GM19239 (cell line): Measurements from ENCODE around the gene KCNAB1.
"Not testable (repeated sequence)": the region's sequence is repeated elsewhere in the genome, so short reads cannot be mapped to it uniquely, and the experiment has no call there.

Source experiments
- DNase-seq: peaks from one replicate; pipeline ENCODE4 v3.0.0; 2011; ENCODE audit warnings: low spot score; ENCODE audit not compliant: insufficient read length
- FAIRE-seq: peaks from 2 replicates; lab custom pipeline; 2011; peaks lifted over from hg19 to GRCh38; lab: Jason Lieb, UNC

The KCNAB1 gene

DNA sequence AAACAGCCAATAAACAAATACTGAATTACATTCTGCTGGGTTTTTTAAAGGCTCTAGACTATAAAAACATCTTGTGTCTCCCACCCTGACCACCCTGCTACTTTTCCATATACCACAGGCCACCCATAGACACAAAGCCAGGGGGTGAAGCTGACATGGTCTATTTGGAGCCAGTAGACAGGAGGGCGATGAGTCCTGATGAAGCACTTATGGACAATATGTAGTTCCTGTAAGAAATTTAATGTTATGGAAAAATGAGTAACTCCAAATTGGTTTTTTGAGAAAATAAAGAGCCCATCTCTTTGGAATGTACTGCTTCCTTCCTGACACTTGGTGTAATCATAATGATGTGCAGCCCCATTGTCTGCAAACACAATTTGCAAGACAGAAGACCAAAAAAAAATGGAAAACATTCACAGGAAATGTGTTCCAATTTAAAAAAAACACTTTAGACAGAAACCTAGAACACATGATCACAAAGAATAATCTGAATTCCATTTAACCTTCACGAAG is 422.7 kb downstream of the KCNAB1 start:
- DNase-seq, result no peak
- no peak for FAIRE-seq

- FAIRE-seq (no peak), DNase-seq (no peak)
These were observed 427.3 kb downstream of the KCNAB1 start for GRCh38 chr3:156547637-156548036.

- DNase-seq (no peak), FAIRE-seq (no peak)
These were observed 427.8 kb downstream of the KCNAB1 start for GRCh38 chr3:156548041-156548687.

GRCh38 chr3:156548902-156549301 is 428.5 kb downstream of the KCNAB1 start:
- FAIRE-seq, result no peak

GRCh38 chr3:156551261-156551660 is 430.9 kb downstream of the KCNAB1 start:
- no peak for FAIRE-seq
- DNase-seq, result no peak

More at GRCh38 chr3:156548902-156549301, 428.5 kb downstream of the KCNAB1 start:
- DNase-seq, result no peak

- FAIRE-seq, result no peak
- no peak for DNase-seq
These were observed 431.4 kb downstream of the KCNAB1 start for GRCh38 chr3:156551746-156552145.

- FAIRE-seq (no peak), DNase-seq (no peak)
These were observed 432.6 kb downstream of the KCNAB1 start for GRCh38 chr3:156552973-156553372.

GRCh38 chr3:156553705-156554356 is 433.5 kb downstream of the KCNAB1 start:
- DNase-seq, result no peak
- FAIRE-seq, result peak; percentile 65

GRCh38 chr3:156554515-156554841 is 434.1 kb downstream of the KCNAB1 start:
- DNase-seq, result no peak
- FAIRE-seq, result no peak

DNA sequence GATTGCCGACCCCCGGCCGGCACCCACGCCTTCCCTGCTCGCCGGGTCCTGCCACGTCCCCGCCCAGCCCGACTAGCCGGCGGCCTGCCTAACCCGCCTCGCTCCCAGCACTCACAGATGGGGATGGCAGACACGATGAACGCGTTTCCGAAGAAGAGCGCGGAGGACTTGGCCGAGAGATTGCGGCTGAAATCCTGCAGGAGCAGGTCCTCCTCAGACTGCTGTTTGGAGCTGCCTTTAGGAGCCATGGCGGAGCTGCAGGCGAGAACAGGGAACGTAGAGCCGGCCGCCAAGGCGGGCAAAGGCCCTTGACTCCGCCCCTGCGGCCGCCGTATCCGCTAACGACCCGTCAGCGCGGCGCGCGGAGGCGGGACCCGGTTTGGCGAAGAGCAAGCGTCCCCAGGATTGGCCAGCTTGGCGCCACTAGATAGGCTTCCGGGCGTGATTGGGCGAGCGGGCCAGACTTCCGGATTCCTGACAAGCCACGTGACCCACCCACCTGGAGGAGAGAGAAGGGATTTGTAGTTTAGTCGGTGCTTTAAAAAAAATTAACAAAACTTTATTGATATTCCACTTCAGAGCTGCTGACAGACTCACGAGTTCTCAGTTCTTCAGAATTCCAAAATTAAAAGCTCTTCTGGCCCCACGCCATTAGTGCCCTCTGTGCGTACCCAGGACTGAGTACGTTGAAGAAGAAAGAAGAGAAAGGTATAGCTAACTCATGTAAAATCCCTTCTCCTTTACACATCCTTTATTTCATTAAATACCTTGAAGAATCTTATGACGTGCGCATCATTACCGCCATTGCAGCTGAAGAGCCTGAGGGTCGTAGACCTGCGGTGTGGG is 434.7 kb downstream of the KCNAB1 start, which contains the start of gene SSR3:
Gene SSR3, minus strand, starts transcription at position 276 of the 846 bp plus-strand sequence. Its CDS starts 28 bp downstream, at position 248.
- peak; percentile 75 for DNase-seq
- FAIRE-seq, result peak; percentile 98

GRCh38 chr3:156558389-156558788 is 438.0 kb downstream of the KCNAB1 start:
- DNase-seq (no peak), FAIRE-seq (no peak)

DNA sequence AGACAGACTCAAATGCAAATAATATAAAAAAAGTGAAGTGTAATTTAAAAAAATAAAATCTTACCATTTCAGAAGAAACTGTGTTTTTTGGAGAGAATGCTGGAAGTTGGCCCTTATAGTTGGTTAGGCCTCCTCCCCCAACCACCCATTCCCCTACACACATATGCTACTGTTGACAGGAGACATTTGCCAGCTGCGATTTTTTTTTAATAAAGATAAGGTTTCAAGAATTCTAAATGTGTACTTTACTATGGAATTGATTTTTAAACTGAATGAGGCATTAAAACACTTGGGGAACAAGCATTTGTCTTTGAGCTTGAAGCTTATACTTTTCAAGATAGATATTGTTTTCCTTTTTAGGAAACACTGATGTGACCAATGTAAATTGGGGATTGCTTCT is 438.9 kb downstream of the KCNAB1 start:
- FAIRE-seq, result no peak
- no peak for DNase-seq

- FAIRE-seq (no peak), DNase-seq (no peak)
These were observed 441.2 kb downstream of the KCNAB1 start for GRCh38 chr3:156561533-156561932.

GRCh38 chr3:156562486-156562885 is 442.1 kb downstream of the KCNAB1 start:
- not testable (repeated sequence) for DNase-seq, FAIRE-seq

- DNase-seq (no peak), FAIRE-seq (peak; percentile 31)
These were observed 443.7 kb downstream of the KCNAB1 start for GRCh38 chr3:156563900-156564682.

DNA sequence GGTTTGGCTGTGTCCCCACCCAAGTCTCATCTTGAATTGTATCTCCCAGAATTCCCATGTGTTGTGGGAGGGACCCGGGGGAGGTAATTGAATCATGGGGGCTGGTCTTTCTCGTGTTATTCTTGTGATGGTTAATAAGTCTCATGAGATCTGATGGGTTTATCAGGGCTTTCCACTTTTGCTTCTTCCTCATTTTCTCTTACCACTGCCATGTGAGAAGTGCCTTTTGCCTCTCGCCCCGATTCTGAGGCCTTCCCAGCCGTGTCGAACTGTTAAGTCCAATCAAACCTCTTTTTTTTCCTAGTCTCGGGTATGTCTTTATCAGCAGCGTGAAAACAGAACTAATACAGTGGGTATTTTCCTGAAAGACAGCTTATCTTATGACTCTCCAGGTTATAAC is 448.6 kb downstream of the KCNAB1 start:
- not testable (repeated sequence) for DNase-seq, FAIRE-seq

GRCh38 chr3:156569881-156570280 is 449.5 kb downstream of the KCNAB1 start:
- FAIRE-seq, DNase-seq: not testable (repeated sequence)

GRCh38 chr3:156575641-156576040 is 455.3 kb downstream of the KCNAB1 start:
- FAIRE-seq (no peak), DNase-seq (no peak)

DNA sequence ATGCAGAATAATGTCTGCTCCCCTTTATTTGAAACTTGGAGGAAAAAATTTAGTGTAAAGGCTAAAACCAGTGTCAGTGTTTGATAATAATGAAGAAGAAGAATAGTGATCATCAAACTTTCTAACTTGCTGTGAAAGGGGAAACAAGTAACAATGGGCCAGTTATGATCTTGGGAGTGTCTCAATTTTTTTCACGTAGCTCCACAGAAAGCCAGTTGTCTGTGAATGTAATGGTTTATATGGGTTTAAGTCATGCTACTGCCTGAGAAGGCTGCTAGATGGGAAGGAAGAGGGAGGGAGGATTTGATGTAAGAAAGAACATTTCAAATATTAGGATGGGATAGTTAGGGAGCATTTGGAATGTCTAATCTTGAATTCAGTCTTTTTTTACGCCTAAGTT is 455.7 kb downstream of the KCNAB1 start:
- FAIRE-seq (no peak), DNase-seq (no peak)
